ENCODE data around the gene TBL3.

GRCh38 chr16:1929578-1930337 is 42.1 kb upstream of the TBL3 start:
- TF ChIP-seq CTCF (IDR thresholded peaks at IDR 0.05) (peak; percentile 95), EZH2 (IDR thresholded peaks at IDR 0.05; ENCODE audit: borderline replicate concordance, insufficient read depth, low read depth, low read length, poor library complexity, severe bottlenecking) (no peak)
